ENCODE measurements around the gene EPHA10.

DNA sequence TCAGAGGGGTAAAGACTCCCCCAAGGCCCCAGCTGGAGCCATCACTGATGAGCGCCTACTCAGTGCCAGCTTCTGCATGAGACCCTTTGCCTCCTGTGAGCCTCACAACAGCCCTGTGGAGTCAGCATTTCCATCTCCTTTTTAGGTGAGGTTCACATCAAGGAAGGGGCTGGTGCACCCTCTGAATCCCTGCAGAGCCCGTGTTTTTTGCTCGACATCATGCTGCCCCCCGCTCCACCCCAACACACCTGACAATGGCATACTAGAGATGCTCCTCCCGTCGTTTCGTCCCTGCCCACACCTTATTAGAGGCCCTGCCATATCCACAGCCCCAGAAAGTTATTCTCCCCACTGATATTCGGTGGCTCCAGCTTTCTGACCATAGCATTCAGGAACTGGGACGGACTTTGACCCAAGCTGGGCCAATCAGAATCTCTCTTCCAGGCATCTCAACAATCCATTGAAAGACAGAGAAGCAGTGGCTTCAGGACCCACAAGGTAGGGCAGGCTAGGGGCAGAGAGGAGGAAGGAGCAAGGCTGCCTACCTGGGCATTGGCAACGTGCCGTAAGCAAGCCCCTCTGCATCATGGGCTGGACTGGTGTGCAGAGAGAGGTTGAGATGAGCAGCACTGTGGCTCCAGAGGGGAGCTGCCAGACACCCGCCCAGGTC is 32.7 kb downstream of the EPHA10 start:
- TF ChIP-seq, protein P1, sequence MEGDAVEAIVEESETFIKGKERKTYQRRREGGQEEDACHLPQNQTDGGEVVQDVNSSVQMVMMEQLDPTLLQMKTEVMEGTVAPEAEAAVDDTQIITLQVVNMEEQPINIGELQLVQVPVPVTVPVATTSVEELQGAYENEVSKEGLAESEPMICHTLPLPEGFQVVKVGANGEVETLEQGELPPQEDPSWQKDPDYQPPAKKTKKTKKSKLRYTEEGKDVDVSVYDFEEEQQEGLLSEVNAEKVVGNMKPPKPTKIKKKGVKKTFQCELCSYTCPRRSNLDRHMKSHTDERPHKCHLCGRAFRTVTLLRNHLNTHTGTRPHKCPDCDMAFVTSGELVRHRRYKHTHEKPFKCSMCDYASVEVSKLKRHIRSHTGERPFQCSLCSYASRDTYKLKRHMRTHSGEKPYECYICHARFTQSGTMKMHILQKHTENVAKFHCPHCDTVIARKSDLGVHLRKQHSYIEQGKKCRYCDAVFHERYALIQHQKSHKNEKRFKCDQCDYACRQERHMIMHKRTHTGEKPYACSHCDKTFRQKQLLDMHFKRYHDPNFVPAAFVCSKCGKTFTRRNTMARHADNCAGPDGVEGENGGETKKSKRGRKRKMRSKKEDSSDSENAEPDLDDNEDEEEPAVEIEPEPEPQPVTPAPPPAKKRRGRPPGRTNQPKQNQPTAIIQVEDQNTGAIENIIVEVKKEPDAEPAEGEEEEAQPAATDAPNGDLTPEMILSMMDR (IDR thresholded peaks at IDR 0.05; ENCODE audit: insufficient read depth, low read length, poor library complexity, severe bottlenecking) = no peak
- TF ChIP-seq EZH2phosphoT487 (conservative IDR thresholded peaks at IDR 0.05; ENCODE audit: low read length) = no peak

Data from SU-DHL-6 (cell line).